IPS-NIHi11 (cell line): ENCODE data around the gene SMIM22.
A peak's percentile ranks its signal among the peaks of the same experiment; 100 is the strongest.
"Not testable (repeated sequence)": the region's sequence is repeated elsewhere in the genome, so short reads cannot be mapped to it uniquely, and the experiment has no call there.

Experiments
- DNase-seq: peaks from one replicate; pipeline ENCODE4 v3.0.0; 2012; ENCODE audit warnings: mixed read lengths, low spot score

The SMIM22 gene

DNA sequence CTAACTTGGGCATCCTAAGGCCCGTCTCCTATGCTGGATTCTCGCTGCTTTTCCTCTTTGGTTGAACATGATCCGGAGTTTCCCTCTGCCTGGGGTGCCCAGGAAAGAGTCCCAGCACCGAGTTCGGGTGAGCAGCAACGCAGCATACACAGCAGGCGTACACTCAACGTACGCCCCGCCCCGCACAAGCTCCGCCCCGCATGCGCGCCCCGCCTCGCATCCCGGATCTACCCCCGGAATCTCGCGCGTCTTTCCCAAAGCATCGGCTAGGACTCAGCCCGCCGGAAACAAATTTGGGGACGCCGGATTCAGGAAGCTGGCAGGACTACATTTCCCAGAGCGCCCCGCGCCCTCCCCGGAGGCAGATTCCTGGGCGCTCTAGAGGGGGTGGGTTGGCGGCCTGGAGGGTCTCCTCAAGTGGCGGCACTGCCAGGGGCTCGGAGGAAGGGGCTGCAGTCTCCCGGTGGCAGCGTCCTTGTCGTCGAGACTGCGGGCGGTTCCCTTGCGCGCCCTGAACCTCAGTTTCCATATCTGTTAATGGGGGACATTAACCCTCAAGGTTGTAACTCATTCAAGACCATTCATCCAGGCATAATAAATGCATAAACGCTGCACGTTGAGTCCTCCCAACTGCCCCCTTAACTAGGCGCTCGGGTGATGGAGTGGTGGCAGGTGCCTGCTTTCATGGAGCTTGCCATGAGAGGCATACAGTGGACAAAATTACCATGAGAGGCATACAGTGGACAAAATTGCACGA, 26.4 kb upstream of the SMIM22 start:
- DNase-seq = peak; percentile 94

GRCh38 chr16:4769306-4769638, 25.9 kb upstream of the SMIM22 start:
- DNase-seq = no peak

- DNase-seq = no peak
Measured at GRCh38 chr16:4771646-4772045, 23.5 kb upstream of the SMIM22 start.

- no peak for DNase-seq
Measured at GRCh38 chr16:4772351-4772750, 22.8 kb upstream of the SMIM22 start.

DNA sequence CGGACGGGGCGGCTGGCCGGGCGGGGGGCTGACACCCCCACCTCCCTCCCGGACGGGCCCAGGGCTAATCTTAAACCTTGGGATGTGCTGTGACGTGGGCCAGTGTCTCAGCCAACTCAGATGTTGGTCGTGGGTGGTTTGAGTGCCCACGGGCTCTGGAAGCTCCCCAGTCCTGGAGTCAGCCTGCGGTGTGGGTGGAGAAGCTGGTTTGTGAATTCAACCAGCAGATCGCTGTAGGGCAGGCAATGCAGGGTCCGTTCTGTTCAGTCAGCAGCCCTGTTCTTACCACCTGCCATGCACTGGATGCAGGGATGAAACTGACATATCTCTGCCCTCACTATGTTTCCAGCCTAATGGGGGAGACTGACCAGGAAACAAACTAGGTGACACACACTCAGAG, 20.2 kb upstream of the SMIM22 start:
- no peak for DNase-seq

- DNase-seq = no peak
Measured at GRCh38 chr16:4776141-4776705, 18.9 kb upstream of the SMIM22 start.

- DNase-seq = no peak
Measured at GRCh38 chr16:4777339-4778049, 17.7 kb upstream of the SMIM22 start.

- DNase-seq = no peak
Measured at GRCh38 chr16:4778050-4778392, 17.1 kb upstream of the SMIM22 start.

GRCh38 chr16:4780235-4780634, 14.9 kb upstream of the SMIM22 start:
- DNase-seq = no peak

DNA sequence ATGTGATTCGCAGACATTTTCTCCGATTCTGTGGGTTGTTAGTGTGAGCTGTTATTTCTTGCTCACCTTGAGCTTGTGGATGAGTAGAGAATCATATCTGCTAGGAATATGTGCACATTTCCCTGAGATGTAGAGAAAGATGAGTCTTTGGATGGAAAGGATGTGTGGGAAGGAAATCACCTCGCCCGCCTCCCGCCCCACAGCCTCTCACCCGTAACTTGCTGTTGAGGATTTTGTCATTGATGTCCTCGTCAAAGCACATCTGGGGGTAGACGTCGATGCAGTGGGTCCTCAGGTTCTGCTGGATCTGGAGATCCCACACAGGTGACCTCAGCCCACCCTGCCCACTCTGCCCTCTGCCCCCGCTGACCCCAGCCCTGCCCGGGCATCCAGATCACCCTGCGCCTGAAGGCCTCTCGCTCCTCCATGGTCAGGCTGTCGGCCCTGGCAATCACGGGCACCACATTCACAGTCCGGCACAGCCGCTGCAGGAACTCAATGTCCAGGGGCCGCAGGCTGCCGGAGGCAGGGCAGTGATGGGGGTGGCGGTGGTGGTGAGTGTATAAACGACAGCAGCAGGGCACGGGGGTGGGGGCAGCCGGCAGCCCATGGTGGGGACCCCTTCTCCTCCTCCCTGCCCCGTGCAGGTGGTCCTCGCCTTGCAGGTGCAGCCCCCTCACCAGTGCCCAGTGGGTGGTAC, 11.8 kb upstream of the SMIM22 start:
- no peak for DNase-seq

GRCh38 chr16:4783951-4784336, 11.2 kb upstream of the SMIM22 start:
- no peak for DNase-seq

GRCh38 chr16:4784444-4784987, 10.7 kb upstream of the SMIM22 start:
- DNase-seq = not testable (repeated sequence)

- DNase-seq = no peak
Measured at GRCh38 chr16:4785758-4786433, 9.3 kb upstream of the SMIM22 start.

GRCh38 chr16:4787068-4787467, 8.1 kb upstream of the SMIM22 start:
- no peak for DNase-seq

DNA sequence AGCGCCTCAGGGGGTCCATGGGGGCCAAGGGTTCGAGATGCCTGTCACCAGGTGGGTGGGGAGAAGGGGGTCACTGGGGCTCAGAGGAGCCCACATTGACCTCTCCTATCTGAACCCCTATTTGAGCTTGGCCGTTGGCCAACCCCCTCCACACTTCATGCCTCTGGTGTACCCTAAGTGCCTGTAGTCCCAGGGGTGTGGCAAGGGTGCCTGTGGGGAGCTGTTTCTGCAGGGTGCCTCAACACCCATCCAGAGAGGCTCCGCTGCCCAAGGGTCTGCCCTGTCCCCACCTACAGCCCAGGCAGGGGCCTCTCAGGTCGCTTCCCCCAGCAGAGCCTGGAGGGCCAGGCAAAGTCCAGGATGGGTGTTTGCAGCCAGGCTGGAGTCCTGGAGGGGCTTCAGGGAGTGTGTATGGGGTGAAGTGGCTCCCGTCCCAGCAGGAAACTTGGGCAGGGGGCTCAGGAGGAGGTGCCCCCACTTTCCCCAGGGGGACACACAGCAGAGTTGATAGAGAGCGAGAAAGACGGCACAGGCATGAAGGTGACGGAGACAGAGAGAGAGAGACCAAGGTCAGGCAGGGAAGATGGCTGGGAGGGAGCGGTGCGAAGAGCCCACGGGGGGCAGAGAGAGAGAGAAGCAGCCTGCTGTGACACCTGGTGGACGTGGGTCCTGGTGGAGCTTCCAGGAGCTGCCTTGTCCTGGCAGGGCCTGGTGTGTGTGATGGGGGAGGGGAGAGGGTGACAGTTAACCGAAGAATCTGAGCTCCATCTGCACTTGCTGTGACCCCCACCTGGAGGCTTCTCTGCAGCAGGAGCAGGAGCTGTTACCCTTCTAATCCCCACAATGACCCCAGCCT, 7.3 kb upstream of the SMIM22 start, which contains the start of gene SEPTIN12:
Gene SEPTIN12, minus strand, starts transcription at position 719 of the 856 bp plus-strand sequence. Its CDS starts 700 bp downstream, at position 19.
- no peak for DNase-seq

GRCh38 chr16:4788489-4788889, 6.7 kb upstream of the SMIM22 start:
- DNase-seq = no peak

DNA sequence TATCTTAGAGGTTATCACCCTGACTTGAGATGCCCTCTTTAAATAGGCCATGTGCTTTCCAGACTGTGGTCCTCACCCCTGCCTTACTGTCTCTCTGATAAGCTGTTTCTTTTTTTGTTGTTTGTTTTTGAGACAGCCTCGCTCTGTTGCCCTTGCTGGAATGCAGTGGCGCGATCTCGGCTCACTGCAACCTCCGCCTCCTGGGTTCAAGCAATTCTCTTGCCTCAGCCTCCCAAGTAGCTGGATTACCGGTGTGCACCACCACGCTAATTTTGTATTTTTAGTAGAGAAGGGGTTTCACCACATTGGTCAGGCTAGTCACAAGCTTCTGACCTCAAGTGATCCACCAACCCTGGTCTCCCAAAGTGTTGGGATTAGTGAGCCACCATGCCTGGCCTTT, 6.3 kb upstream of the SMIM22 start:
- DNase-seq = no peak

DNA sequence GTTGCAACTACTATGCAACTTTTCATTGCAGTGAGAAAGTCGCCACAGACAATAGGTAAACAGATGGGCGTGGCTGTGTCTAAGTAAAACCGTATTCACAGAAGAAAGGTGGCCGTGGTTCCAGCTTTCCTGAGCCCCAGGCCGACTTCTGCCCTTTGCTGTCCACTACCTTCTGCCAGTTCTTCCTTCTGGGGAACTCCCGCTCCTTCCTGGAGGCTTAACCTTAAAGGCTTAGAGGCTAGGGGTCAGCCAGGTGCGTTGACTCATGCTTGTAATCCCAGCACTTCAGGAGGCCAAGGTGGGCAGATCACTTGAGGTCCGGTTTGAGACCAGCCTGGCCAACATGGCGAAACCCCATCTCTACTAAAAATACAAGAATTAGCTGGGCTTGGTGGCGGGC, 4.9 kb upstream of the SMIM22 start:
- no peak for DNase-seq

DNA sequence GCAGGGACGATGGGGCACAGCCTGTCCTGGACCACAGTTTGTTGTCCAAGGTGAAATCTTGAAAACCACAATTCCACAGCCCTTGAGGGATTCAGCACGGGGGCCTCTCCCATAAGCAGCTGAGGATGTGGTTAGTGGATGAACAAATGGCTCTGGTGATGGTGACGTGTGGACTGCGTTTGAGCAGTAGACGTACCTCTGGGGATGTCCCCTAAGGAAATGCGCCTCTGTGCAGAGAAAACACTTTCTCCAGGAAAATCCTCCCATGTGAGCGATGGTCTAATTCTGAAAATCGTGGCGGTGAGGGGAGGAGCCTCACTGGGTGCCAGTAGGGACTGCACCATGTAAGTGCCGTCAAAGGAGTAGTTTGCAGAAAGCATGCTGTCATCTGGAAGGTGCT, 4.3 kb upstream of the SMIM22 start:
- DNase-seq = no peak

GRCh38 chr16:4792951-4793513, 2.1 kb upstream of the SMIM22 start:
- DNase-seq = no peak
